PC-3 (cell line): ENCODE data around the gene SLC39A12. TPM values are rescaled to one million over a fixed set of nuclear protein-coding genes. Genes with fewer than 3 reads are reported as not detected.

Source experiments
- ATAC-seq: fragments of 200-7000 bp; cut with Tn5 transposase; 2 replicates; pipeline ENCODE4 v1.9.1; 2020; ENCODE audit warnings: mild to moderate bottlenecking, moderate library complexity
- BruUV-seq: library from RNA; stranded (reverse); fragments of 400-500 nt; replicated peaks from 2 replicates; lab custom pipeline; 2021; lab: Mats Ljungman, UMichigan
- CTCF ChIA-PET: fragments of 300-600 bp; sonication (Branson Sonifier 250); formaldehyde crosslinking; loops from one replicate; lab custom pipeline; 2022; ENCODE audit warnings: antibody characterized with exemption; lab: Charles Lee
- POLR2A ChIA-PET: fragments of 300-600 bp; sonication (Branson Sonifier 250); formaldehyde crosslinking; loops from one replicate; lab custom pipeline; 2022; ENCODE audit warnings: antibody characterized with exemption; ENCODE audit not compliant: unreplicated experiment; lab: Charles Lee
- DNase-seq: peaks from one replicate; pipeline ENCODE4 v3.0.0-alpha.2; 2015
- H2AFZ ChIP-seq: fragments of 300-600 bp; sonication (generic); 2 replicates; pipeline ENCODE4 v1.6.0; 2016; ENCODE audit warnings: antibody characterized with exemption, low read length
- H3F3A ChIP-seq: fragments of 300-600 bp; sonication (generic); one replicate; pipeline ENCODE4 v1.6.0; 2017; ENCODE audit warnings: antibody characterized with exemption, low read length, control low read depth, mild to moderate bottlenecking; ENCODE audit not compliant: unreplicated experiment
- H3K27ac ChIP-seq: fragments of 300-600 bp; sonication (generic); 2 replicates; pipeline ENCODE4 v1.5.1; 2016; ENCODE audit warnings: mild to moderate bottlenecking, low read length
- H3K27me3 ChIP-seq: fragments of 300-600 bp; sonication (generic); 2 replicates; pipeline ENCODE4 v1.6.1; 2016; ENCODE audit warnings: low read length, mixed read lengths
- H3K36me3 ChIP-seq: fragments of 300-600 bp; sonication (generic); 2 replicates; pipeline ENCODE4 v1.6.1; 2016; ENCODE audit warnings: low read depth, mixed run types, low read length, mixed read lengths
- H3K4me1 ChIP-seq: fragments of 300-600 bp; sonication (generic); 2 replicates; pipeline ENCODE4 v1.5.1; 2016; ENCODE audit warnings: low read length; ENCODE audit not compliant: insufficient read depth
- H3K4me2 ChIP-seq: fragments of 300-600 bp; sonication (generic); 2 replicates; pipeline ENCODE4 v1.6.0; 2016; ENCODE audit warnings: low read length
- H3K4me3 ChIP-seq: fragments of 300-600 bp; sonication (generic); 2 replicates; pipeline ENCODE4 v1.5.1; 2016; ENCODE audit warnings: mild to moderate bottlenecking, low read length, mixed read lengths
- H3K79me2 ChIP-seq: fragments of 300-600 bp; sonication (generic); 2 replicates; pipeline ENCODE4 v1.6.1; 2017; ENCODE audit warnings: low read length, mixed read lengths
- H3K9ac ChIP-seq: fragments of 300-600 bp; sonication (generic); 2 replicates; pipeline ENCODE4 v1.6.0; 2016; ENCODE audit warnings: mild to moderate bottlenecking, low read length
- H3K9me2 ChIP-seq: fragments of 300-600 bp; sonication (generic); replicated peaks from 2 replicates; pipeline ENCODE4 v1.6.1; 2016; ENCODE audit warnings: mixed run types, low read length, mixed read lengths
- H3K9me3 ChIP-seq: fragments of 300-600 bp; sonication (generic); 2 replicates; pipeline ENCODE4 v1.6.1; 2016; ENCODE audit warnings: low read length, mixed read lengths
- H4K20me1 ChIP-seq: fragments of 300-600 bp; sonication (generic); 2 replicates; pipeline ENCODE4 v1.6.1; 2016; ENCODE audit warnings: low read length, mixed read lengths
- CTCF ChIP-seq: fragments of 300-600 bp; sonication (generic); conservative IDR thresholded peaks from 2 replicates; pipeline ENCODE4 v1.5.1; 2017; ENCODE audit warnings: antibody characterized with exemption, low read depth, mild to moderate bottlenecking, low read length
- EZH2 ChIP-seq: fragments of 300-600 bp; sonication (generic); IDR thresholded peaks from one replicate; pipeline ENCODE4 v1.6.1; 2017; ENCODE audit warnings: antibody characterized with exemption, mild to moderate bottlenecking, low read length; ENCODE audit not compliant: unreplicated experiment
- EZH2phosphoT487 ChIP-seq: fragments of 300-600 bp; sonication (generic); IDR thresholded peaks from 2 replicates; pipeline ENCODE4 v1.6.1; 2018; ENCODE audit warnings: mild to moderate bottlenecking, antibody characterized with exemption, low read length, borderline replicate concordance
- intact Hi-C: fragments of 100-400 bp; cut with micrococcal nuclease; formaldehyde crosslinking; loops from 2 replicates; pipeline ENCODE4 v1.9.0; 2023
- total RNA-seq: library from RNA; depleted of rRNA; stranded (reverse); fragments of >200 nt; gene quantifications from 2 replicates; pipeline ENCODE4 v1.2.3, GENCODE V29; 2014

The SLC39A12 gene
- total RNA-seq, 1 experiment from 2014 or later, result not detected

GRCh38 chr10:17906002-17906401 lies 45.7 kb upstream of the SLC39A12 start:
- H3K4me3 ChIP-seq, result no peak overlapping the region
- H3K4me2 ChIP-seq, result peak overlapping the region; percentile 17; the same call in 1 of the 2 replicates
- H2AFZ ChIP-seq, result no peak overlapping the region
- no TSS peak for BruUV-seq
- intact Hi-C loops, result no loop called here
- H3K79me2 ChIP-seq, result no peaks in the 10 kb centered on the region
- no peaks in the 10 kb centered on the region for H3K36me3 ChIP-seq
- H3K4me1 ChIP-seq, result peaks cover 10% of the 10 kb centered on the region; the same call in 1 of the 2 replicates
- H3K27ac ChIP-seq, result no peak overlapping the region
- CTCF ChIA-PET, result no interaction called here
- H3K9me2 ChIP-seq, result no peaks in the 10 kb centered on the region
- no peaks in the 10 kb centered on the region for H3F3A ChIP-seq
- TF ChIP-seq EZH2phosphoT487, result no peak
- no peak for TF ChIP-seq EZH2
- no peak for TF ChIP-seq CTCF
- no peaks in the 10 kb centered on the region for H4K20me1 ChIP-seq
- H3K9me3 ChIP-seq, result no peaks in the 10 kb centered on the region
- H3K9ac ChIP-seq, result no peak overlapping the region
- no peak for ATAC-seq
- no peak for DNase-seq
- POLR2A ChIA-PET, result no interaction called here
- H3K27me3 ChIP-seq, result no peaks in the 10 kb centered on the region

- Histone ChIP-seq H4K20me1 (no peaks in the 10 kb centered on the region), H3K36me3 (no peaks in the 10 kb centered on the region), H3K27me3 (no peaks in the 10 kb centered on the region), H3K79me2 (no peaks in the 10 kb centered on the region), H3K4me1 (peaks cover 10% of the 10 kb centered on the region; the same call in 1 of the 2 replicates), H3K4me3 (no peak overlapping the region), H3F3A (no peaks in the 10 kb centered on the region), H2AFZ (no peak overlapping the region), H3K9ac (no peak overlapping the region), H3K9me2 (no peaks in the 10 kb centered on the region), H3K9me3 (no peaks in the 10 kb centered on the region), H3K4me2 (no peak overlapping the region), H3K27ac (no peak overlapping the region)
- TF ChIP-seq EZH2phosphoT487 (no peak), CTCF (no peak), EZH2 (no peak)
- ChIA-PET CTCF (no interaction called here), POLR2A (no interaction called here)
- intact Hi-C loops, result no loop called here
- DNase-seq, result no peak
- ATAC-seq, result no peak
- no TSS peak for BruUV-seq
These were observed 44.1 kb upstream of the SLC39A12 start for GRCh38 chr10:17907641-17908040.

GRCh38 chr10:17910125-17910789 lies 41.5 kb upstream of the SLC39A12 start:
- no peak overlapping the region for H3K9ac ChIP-seq
- DNase-seq (peak; percentile 51), ATAC-seq (peak; percentile 40)
- CTCF ChIA-PET, result no interaction called here
- no peaks in the 10 kb centered on the region for H4K20me1 ChIP-seq
- TF ChIP-seq CTCF, result peak; percentile 63
- no peak for TF ChIP-seq EZH2phosphoT487
- no peak for TF ChIP-seq EZH2
- peaks cover 6% of the 10 kb centered on the region; the same call in 1 of the 2 replicates for H3K4me1 ChIP-seq
- no peaks in the 10 kb centered on the region for H3K36me3 ChIP-seq
- no peaks in the 10 kb centered on the region for H3F3A ChIP-seq
- H3K79me2 ChIP-seq, result no peaks in the 10 kb centered on the region
- no TSS peak for BruUV-seq
- POLR2A ChIA-PET, result no interaction called here
- no peak overlapping the region for H2AFZ ChIP-seq
- H3K27me3 ChIP-seq, result no peaks in the 10 kb centered on the region
- no peaks in the 10 kb centered on the region for H3K9me3 ChIP-seq
- H3K4me2 ChIP-seq, result no peak overlapping the region
- H3K27ac ChIP-seq, result no peak overlapping the region
- H3K9me2 ChIP-seq, result no peaks in the 10 kb centered on the region
- intact Hi-C loops, result loop anchor here (1.0 to 5.0 kb wide), 2 partner anchors 194 to 307 kb away; no protein-coding TSS in a partner anchor
- no peak overlapping the region for H3K4me3 ChIP-seq
